NCI-H2029 (cell line): ENCODE measurements around the gene IRS2.

ENCODE experiments used
- DNase-seq: peaks from one replicate; lab custom pipeline; 2025; lab: John Stamatoyannopoulos, UW

IRS2 gene

GRCh38 chr13:109706015-109706715 lies 80.2 kb downstream of the IRS2 start:
- DNase-seq: no peak

- peak; percentile 80 for DNase-seq
Observed at GRCh38 chr13:109704771-109705635, 81.4 kb downstream of the IRS2 start.

- DNase-seq: no peak
Observed at GRCh38 chr13:109703250-109703649, 83.1 kb downstream of the IRS2 start.
